Breast epithelium (tissue), 3 donors: ENCODE measurements around the gene ADD3.

Experiments used
- CTCF ChIP-seq, 3 donors: fragments of 450-650 bp; IDR thresholded peaks; one replicate each; pipeline ENCODE4 v1.5.1; 2016 to 2017; ENCODE audit warnings: antibody characterized with exemption in 3 of 3, mild to moderate bottlenecking in 3 of 3, moderate library complexity in 3 of 3
- POLR2A ChIP-seq: fragments of 450-650 bp; IDR thresholded peaks from one replicate; pipeline ENCODE4 v1.6.1; 2016; ENCODE audit warnings: antibody characterized with exemption, mild to moderate bottlenecking, moderate library complexity
- POLR2AphosphoS5 ChIP-seq, 3 donors: sonication (generic); formaldehyde crosslinking; IDR thresholded peaks; one replicate each; pipeline ENCODE4 v1.6.1; 2017; ENCODE audit warnings: antibody characterized with exemption in 3 of 3

GRCh38 chr10:110002801-110003523 lies 4.8 kb upstream of the ADD3 start:
- no peak for TF ChIP-seq POLR2AphosphoS5 (IDR thresholded peaks at IDR 0.05)
- TF ChIP-seq CTCF (IDR thresholded peaks at IDR 0.05), result no peak
- no peak for TF ChIP-seq POLR2A
